Measurements from ENCODE around the gene AOPEP.

DNA sequence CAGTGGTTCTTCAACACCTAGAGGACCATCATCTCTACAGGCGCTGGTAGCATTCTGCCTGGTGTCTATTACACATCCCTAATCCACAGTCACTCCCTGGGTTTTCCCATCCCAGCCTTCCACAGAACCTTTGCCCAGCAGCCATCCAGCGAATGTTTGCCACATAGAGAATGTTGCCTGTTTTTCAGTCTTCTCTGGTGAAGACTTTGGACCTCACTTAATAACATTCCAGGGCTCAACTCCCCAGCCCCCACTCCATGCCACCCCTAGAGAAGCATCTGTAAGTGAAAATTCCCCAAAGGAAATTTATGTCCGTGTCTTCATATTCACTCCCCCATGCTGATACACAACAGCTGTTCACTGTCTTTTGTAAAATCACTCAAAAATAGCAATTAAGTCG lies 249.6 kb downstream of the AOPEP start:
- TF ChIP-seq CTCF (IDR thresholded peaks at IDR 0.05) = no peak
- no peak for TF ChIP-seq POLR2A (IDR thresholded peaks at IDR 0.05)

Measured in thyroid gland (tissue), 4 donors.